Measurements from ENCODE around the gene NASP.

The NASP gene

DNA sequence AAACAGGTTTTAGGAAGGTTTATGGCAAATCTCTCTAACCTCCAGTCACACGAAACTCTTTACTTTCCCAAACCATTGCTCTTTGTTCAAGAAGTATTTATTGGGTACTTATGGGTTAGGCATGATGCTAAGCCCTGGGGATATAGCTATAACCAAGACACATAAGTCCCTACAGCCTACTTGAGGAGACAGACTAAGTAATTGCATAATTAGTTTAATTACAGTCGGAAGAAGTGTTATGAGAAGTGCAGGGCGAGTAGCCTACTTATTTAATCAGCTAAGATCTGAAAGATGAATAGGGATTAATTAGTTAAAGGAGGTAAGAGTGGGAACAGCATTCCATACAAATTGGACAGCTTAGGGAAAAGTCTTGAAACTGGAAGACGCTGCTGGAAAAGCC is 13.2 kb upstream of the NASP start:
- TF ChIP-seq, protein P1, sequence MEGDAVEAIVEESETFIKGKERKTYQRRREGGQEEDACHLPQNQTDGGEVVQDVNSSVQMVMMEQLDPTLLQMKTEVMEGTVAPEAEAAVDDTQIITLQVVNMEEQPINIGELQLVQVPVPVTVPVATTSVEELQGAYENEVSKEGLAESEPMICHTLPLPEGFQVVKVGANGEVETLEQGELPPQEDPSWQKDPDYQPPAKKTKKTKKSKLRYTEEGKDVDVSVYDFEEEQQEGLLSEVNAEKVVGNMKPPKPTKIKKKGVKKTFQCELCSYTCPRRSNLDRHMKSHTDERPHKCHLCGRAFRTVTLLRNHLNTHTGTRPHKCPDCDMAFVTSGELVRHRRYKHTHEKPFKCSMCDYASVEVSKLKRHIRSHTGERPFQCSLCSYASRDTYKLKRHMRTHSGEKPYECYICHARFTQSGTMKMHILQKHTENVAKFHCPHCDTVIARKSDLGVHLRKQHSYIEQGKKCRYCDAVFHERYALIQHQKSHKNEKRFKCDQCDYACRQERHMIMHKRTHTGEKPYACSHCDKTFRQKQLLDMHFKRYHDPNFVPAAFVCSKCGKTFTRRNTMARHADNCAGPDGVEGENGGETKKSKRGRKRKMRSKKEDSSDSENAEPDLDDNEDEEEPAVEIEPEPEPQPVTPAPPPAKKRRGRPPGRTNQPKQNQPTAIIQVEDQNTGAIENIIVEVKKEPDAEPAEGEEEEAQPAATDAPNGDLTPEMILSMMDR (conservative IDR thresholded peaks at IDR 0.05), result no peak

DNA sequence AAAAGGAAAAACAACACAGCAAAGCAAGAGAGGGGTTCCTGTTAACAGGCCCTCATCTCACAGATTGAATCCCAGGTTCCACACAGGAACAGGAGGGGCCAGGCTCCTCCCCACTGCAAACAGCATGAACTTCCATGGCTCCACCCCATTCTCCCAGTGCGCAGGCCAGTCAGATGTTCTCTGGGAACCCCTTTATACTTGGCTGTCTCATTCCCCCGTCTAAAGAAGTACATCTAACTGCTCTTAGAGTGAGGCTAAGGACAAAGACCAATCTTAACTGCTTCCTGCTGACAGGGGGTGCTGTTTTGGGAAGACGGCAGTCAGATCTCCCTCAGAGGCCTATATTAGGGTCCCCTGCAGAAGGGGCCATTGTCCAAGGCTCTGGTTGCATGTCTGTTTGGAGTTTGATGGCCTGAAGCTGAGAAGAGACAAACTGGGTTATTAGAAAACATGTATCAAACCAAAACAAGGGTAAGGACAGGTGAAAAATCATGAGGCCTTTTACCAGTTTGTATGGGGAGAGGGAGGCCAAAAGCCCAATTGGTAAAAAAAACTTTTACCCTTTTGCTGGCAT is 10.5 kb upstream of the NASP start:
- TF ChIP-seq, protein P1 (conservative IDR thresholded peaks at IDR 0.05), result no peak

More for the DNA sequence above, 13.2 kb upstream of the NASP start:
- no peak overlapping the region for H3K27ac ChIP-seq

DNA sequence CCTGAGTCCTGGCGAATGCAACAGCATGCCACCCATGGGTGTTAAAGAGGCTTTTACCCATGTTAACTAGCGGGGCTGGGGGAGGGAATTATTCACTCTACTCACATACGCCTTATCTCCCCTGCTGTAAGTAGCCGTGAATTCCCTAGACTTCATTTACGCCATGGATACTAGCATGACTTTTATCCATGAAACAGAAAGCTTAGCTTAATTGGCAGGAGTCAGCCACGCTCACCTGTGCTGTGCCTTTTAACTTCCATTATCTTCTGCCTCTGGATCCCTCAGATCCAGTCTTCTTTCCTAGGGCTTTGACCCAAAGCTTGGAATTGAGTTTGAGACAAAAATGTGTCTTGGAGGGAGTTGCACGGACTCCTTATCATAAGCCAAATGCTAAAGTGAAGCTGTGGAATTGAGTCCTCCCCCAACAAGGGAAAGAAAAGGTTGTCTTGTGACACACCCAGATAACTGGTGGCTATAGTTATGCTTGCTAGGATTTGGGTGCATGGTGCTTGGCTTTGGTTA is 9.7 kb upstream of the NASP start:
- TF ChIP-seq, protein P1 (conservative IDR thresholded peaks at IDR 0.05), result no peak

More for the DNA sequence above, 10.5 kb upstream of the NASP start:
- no peak overlapping the region for H3K27ac ChIP-seq

DNA sequence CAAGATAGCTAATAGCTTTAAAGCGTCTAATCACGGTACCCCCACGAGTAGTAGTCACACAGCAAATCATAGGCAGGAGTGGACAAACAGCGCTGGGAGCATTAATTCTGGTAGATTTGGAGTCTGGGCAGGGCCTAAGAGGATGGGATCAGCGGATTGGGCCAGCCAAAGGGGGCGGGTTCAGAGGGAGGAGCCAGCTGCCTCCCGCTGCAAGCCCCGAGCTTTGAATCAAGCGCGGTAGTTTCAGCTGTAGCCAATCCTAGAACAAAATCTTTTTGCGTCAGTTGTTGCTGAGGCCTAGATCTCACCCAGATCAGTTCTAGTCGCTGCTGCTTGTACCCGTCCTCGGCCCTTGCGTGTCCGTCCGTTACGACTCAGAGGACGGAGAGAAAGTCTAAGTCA is 576 bp upstream of the NASP start:
- TF ChIP-seq, protein P1 (conservative IDR thresholded peaks at IDR 0.05), result no peak
- H3K27ac ChIP-seq, result peak overlapping the region; percentile 89

More for the DNA sequence above, 9.7 kb upstream of the NASP start:
- H3K27ac ChIP-seq, result no peak overlapping the region

DNA sequence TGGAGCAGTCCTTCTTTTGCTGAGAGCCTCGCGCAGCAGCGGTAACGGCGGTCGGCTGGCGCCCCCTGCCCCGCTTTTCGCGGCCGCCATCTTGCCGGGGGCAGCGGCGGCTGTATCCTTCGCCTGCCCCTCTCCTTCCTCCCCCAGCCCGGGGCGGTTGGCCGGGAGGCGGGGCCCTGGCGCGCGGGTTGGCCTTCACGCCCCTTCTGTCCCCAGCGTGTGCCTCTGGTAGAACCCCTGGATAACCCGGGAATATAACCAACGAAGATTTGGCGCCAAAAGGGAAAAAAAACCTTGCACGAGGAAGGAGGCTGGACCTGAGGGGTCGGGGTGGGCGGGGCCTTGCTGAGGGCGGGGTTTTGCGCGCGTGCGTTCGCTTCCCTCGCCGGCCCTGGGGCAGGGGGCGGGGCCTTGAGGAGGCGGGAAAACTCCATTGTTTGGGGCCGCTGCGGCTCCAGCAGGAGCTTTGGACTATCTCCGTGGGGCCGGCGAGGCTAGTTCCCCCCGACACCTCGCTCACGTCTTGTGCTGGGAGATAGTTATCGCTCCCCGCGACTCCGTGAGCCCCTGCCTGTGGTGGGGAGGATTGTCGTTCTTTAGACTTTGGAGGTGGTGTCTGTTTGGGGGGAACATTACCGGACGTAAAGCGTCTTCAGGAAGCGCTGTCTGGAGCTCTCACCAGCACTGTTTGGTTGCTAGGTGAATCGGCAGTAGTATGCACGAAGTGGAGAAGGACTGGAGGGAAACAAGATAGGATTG is 689 bp downstream of the NASP start:
- peak overlapping the region; percentile 89 for H3K27ac ChIP-seq
- TF ChIP-seq, protein P1 (conservative IDR thresholded peaks at IDR 0.05), result no peak

DNA sequence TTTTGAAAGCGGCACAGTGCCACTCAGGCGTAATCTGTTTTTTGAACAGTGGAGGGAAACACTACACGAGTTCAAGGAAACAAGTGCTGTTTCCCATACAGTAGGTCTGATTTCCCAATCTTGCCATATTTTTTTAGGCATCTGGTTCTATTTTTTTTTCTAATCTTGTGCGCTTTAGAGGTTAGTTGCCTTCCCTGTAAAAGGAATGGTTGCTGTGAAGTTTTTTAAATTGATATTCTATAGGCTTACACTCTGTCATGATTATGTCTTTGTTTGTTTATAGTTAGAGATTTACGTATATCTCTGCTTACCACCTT is 1.2 kb downstream of the NASP start:
- TF ChIP-seq, protein P1 (conservative IDR thresholded peaks at IDR 0.05), result no peak
- peak overlapping the region; percentile 89 for H3K27ac ChIP-seq

DNA sequence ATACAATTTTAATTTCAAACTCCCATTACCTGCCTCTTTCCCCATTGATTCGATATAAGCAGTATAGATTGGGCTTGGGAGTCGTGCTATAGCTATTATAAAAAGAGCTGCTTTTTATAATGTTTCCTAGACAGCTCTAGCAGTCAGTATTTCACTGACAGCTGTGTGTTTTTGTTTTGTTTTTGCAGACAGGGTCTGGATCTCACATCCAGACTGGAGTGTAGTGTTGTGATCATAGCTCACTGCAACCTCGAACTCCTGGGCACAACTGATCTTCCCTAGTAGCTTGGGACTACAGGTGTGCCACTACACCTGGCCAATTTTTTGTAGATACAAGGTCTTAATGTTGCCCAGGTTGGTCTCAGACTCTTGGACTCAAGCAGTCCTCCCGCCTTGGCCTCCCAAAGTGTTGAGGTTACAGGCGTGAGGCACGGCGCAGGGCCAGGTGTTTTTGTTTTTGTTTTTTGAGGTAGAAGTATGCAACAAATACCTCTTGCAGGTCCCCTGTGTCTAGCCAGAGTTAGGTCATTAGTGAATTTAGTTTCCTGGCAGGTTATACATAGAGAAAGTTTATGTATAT is 1.7 kb downstream of the NASP start:
- TF ChIP-seq, protein P1 (conservative IDR thresholded peaks at IDR 0.05), result no peak
- H3K27ac ChIP-seq, result peak overlapping the region; percentile 89
